OCI-LY3 (cell line): ENCODE results near the gene BCL11A.

Experiments used
- H2AFZ ChIP-seq: fragments of 200-600, 300-600 bp; shearing (Covaris generic); 2 replicates; pipeline ENCODE4 v1.6.0; 2014; ENCODE audit warnings: antibody characterized with exemption, low read depth, low read length
- H3K27ac ChIP-seq: fragments of 200-600, 300-600 bp; sonication (generic); 2 replicates; pipeline ENCODE4 v1.5.1; 2014; ENCODE audit warnings: mild to moderate bottlenecking, low read length, moderate library complexity, mixed read lengths
- H3K27me3 ChIP-seq: fragments of 200-600, 300-600 bp; sonication (generic); 2 replicates; pipeline ENCODE4 v1.6.1; 2014; ENCODE audit warnings: low read depth, low read length, mixed read lengths
- H3K36me3 ChIP-seq: fragments of 200-600, 300-600 bp; sonication (generic); replicated peaks from 2 replicates; pipeline ENCODE3; 2014; ENCODE audit warnings: low read depth, low read length, mixed read lengths
- H3K4me1 ChIP-seq: fragments of 300-600, 200-600 bp; sonication (generic); 2 replicates; pipeline ENCODE4 v1.6.1; 2014; ENCODE audit warnings: low read length, mixed read lengths
- H3K4me2 ChIP-seq: fragments of 200-600, 300-600 bp; sonication (generic); 2 replicates; pipeline ENCODE4 v1.6.1; 2014; ENCODE audit warnings: low read length, mixed read lengths
- H3K4me3 ChIP-seq: fragments of 300-600, 200-600 bp; sonication (generic); 2 replicates; pipeline ENCODE4 v1.5.1; 2014; ENCODE audit warnings: antibody characterized with exemption, mild to moderate bottlenecking, low read length, moderate library complexity
- H3K79me2 ChIP-seq: fragments of 300-600, 200-600 bp; shearing (Covaris generic); 2 replicates; pipeline ENCODE4 v1.6.1; 2014; ENCODE audit warnings: mild to moderate bottlenecking, low read length, mixed read lengths
- H3K9ac ChIP-seq: fragments of 300-600, 200-600 bp; shearing (Covaris generic); 2 replicates; pipeline ENCODE4 v1.6.0; 2014; ENCODE audit warnings: mild to moderate bottlenecking, low read length, moderate library complexity
- H3K9me3 ChIP-seq: fragments of 200-600, 300-600 bp; shearing (Covaris generic); 2 replicates; pipeline ENCODE4 v1.6.1; 2014; ENCODE audit warnings: low read length, mixed read lengths; ENCODE audit not compliant: insufficient read depth
- H4K20me1 ChIP-seq: fragments of 200-600, 300-600 bp; sonication (generic); 2 replicates; pipeline ENCODE4 v1.6.1; 2016; ENCODE audit warnings: low read length, mixed read lengths; ENCODE audit not compliant: insufficient read depth
- CTCF ChIP-seq: fragments of 200-600, 300-600 bp; sonication (generic); IDR thresholded peaks from 2 replicates; pipeline ENCODE4 v1.5.1; 2014; ENCODE audit warnings: antibody characterized with exemption, low read length, low read depth
- EZH2phosphoT487 ChIP-seq: fragments of 200-600 bp; shearing (Covaris generic); IDR thresholded peaks from 2 replicates; pipeline ENCODE4 v1.6.1; 2018; ENCODE audit warnings: antibody characterized with exemption, mixed run types, low read depth

Gene BCL11A

GRCh38 chr2:60413069-60413813 lies 140.2 kb downstream of the BCL11A start:
- H3K4me1 ChIP-seq, result peaks cover 60% of the 10 kb centered on the region
- peak overlapping the region; percentile 3; the same call in 1 of the 2 replicates for H3K4me3 ChIP-seq
- peaks cover 7% of the 10 kb centered on the region; the same call in 1 of the 2 replicates for H3K9me3 ChIP-seq
- H3K4me2 ChIP-seq, result peak overlapping the region; percentile 62
- no peaks in the 10 kb centered on the region for H4K20me1 ChIP-seq
- no peaks in the 10 kb centered on the region for H3K79me2 ChIP-seq
- H3K27me3 ChIP-seq, result no peaks in the 10 kb centered on the region
- no peak overlapping the region for H2AFZ ChIP-seq
- H3K27ac ChIP-seq, result peak overlapping the region; percentile 83
- peaks cover 9% of the 10 kb centered on the region for H3K36me3 ChIP-seq
- no peak for TF ChIP-seq EZH2phosphoT487
- TF ChIP-seq CTCF, result no peak
- peak overlapping the region; percentile 39 for H3K9ac ChIP-seq

- Histone ChIP-seq H3K9me3 (peaks cover 7% of the 10 kb centered on the region; the same call in 1 of the 2 replicates), H4K20me1 (no peaks in the 10 kb centered on the region), H3K9ac (peak overlapping the region; percentile 39; the same call in 1 of the 2 replicates), H2AFZ (no peak overlapping the region), H3K4me2 (no peak overlapping the region), H3K27me3 (no peaks in the 10 kb centered on the region), H3K4me3 (no peak overlapping the region), H3K36me3 (peaks cover 9% of the 10 kb centered on the region), H3K79me2 (no peaks in the 10 kb centered on the region), H3K27ac (0 out of 2 replicates have a peak overlapping the region, but pooled peaks have one; percentile 83), H3K4me1 (peaks cover 60% of the 10 kb centered on the region)
- no peak for TF ChIP-seq EZH2phosphoT487
- TF ChIP-seq CTCF, result no peak
These were observed 140.8 kb downstream of the BCL11A start for GRCh38 chr2:60412620-60413019.

- Histone ChIP-seq H2AFZ (no peak overlapping the region), H3K79me2 (no peaks in the 10 kb centered on the region), H3K4me2 (no peak overlapping the region), H4K20me1 (no peaks in the 10 kb centered on the region), H3K4me1 (peaks cover 57% of the 10 kb centered on the region), H3K27me3 (no peaks in the 10 kb centered on the region), H3K9me3 (peaks cover 7% of the 10 kb centered on the region; the same call in 1 of the 2 replicates), H3K36me3 (peaks cover 9% of the 10 kb centered on the region), H3K27ac (no peak overlapping the region), H3K4me3 (no peak overlapping the region), H3K9ac (no peak overlapping the region)
- TF ChIP-seq CTCF (no peak), EZH2phosphoT487 (no peak)
These were observed 141.4 kb downstream of the BCL11A start for GRCh38 chr2:60412027-60412426.

- Histone ChIP-seq H3K36me3 (peaks cover 9% of the 10 kb centered on the region), H3K4me1 (peaks cover 50% of the 10 kb centered on the region), H3K4me3 (no peak overlapping the region), H3K79me2 (no peaks in the 10 kb centered on the region), H3K9ac (no peak overlapping the region), H3K4me2 (no peak overlapping the region), H3K9me3 (peaks cover 7% of the 10 kb centered on the region; the same call in 1 of the 2 replicates), H4K20me1 (no peaks in the 10 kb centered on the region), H3K27me3 (no peaks in the 10 kb centered on the region), H3K27ac (no peak overlapping the region), H2AFZ (no peak overlapping the region)
- TF ChIP-seq CTCF (no peak), EZH2phosphoT487 (no peak)
These were observed 142.2 kb downstream of the BCL11A start for GRCh38 chr2:60411295-60411694.
